GM18499 (cell line): ENCODE data around the gene ARHGAP26.
A peak's percentile ranks its signal among the peaks of the same experiment; 100 is the strongest.
"Not testable (repeated sequence)": the region's sequence is repeated elsewhere in the genome, so short reads cannot be mapped to it uniquely, and the experiment has no call there.

Experiments used
- ATAC-seq: cut with Tn5 transposase; IDR thresholded peaks from one replicate; pipeline ENCODE4 v1.9.1; 2021; ENCODE audit warnings: moderate number of reproducible peaks; ENCODE audit not compliant: insufficient read depth, unreplicated experiment

ARHGAP26 gene

DNA sequence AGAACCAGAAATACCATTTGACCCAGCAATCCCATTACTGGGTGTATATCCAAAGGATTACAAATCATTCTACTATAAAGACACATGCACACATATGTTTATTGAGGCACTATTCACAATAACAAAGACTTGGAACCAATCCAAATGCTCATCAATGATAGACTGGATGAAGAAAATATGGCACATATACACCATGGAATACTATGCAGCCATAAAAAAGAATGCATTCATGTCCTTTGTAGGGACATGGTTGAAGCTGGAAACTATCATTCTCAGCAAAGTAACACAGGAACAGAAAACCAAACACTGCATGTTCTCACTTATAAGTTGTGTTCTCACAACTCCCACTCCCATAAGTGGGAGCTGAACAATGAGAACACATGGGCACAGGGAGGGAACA, 225.4 kb downstream of the ARHGAP26 start:
- ATAC-seq, result not testable (repeated sequence)

DNA sequence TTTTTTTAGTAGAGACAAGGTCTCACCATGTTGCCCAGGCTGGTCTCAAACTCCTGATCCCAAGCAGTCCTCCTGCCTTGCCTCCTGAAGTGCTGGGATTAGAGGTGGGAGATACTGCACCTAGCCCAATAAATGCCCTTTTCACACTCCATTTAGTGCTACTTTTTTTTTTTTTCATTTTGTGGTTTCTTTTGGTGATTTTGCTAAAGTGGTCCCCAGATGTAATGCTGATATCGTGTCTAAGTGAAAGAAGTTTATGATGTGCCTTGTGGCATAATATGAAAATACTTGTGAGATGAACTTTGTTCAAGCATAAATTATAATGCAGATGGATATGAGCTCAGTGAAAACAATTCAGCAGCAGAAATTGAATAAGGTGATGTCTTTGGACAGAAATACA, 227.4 kb downstream of the ARHGAP26 start:
- ATAC-seq, result no peak

DNA sequence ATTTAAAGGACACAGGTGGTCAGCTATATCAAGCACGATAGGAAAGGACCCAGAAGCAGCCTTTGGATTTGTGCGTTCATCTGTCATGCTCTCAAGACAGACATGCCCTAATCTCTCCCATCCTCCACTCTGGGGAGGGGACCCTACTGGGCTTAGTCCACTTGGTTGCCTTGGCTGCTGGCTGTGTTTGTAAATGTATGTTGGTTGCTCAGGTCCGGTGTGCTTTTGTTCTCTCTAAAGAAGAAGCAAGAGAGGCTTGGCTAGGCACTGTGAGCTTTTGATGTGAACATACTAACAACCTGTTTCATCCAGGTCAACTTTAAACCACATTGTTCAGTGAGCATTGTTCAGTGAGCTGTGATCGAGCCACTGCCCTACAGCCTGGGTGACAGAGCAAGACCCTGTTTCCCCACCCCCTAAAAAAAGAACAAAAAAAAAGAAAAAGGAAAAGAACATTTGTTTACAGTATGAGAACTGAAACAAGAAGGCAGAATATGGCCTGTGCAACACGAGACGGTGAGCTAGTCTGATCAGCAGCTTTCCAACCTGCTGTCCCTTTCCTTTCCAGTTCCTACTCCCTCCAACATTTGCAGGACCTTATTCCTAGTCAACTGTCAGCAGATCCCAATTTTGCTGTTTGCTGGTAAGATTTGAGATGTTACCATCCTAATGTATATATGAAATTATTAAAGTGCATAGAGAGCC, 228.3 kb downstream of the ARHGAP26 start:
- ATAC-seq, result no peak

DNA sequence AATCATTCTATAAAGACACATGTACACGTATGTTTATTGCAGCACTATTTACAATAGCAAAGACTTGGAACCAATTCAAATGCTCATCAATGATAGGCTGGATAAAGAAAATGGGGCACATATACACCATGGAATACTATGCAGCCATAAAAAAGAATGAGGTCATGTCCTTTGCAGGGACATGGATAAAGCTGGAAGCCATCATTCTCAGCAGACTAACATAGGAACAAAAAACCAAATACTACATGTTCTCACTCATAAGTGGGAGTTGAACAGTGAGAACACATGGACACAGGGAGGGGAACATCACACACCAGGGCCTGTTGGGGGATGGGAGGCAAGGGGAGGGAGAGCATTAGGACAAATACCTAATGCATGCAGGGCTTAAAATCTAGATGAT, 230.4 kb downstream of the ARHGAP26 start:
- ATAC-seq, result not testable (repeated sequence)

DNA sequence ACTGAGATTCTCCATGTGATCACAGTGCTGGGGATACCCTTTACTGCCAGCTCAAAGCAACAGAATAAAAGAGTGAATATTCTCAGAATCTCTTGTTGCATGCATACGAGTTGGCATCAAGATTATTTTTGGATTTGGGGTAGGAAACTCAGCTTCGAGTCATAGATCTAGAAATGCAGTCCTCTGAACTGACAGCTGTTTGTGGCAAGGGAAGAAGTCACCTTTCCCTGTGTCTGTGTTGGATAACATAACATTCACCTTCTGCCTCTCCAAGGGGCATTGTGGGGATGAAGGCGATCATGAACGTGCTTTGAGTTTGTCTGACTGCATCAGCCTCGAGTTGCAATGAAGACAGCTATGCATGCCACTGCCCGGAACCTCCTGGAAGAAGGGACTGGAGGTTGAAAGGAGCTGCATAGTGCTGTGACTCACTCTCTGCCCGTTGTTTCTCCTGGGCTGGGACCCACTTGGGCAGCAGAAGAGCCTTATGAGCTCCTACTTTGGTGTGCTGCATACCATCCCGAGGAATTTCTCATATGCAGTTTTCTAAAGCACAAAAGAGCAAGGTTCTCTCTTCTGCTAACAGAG, 231.7 kb downstream of the ARHGAP26 start:
- ATAC-seq, result no peak

DNA sequence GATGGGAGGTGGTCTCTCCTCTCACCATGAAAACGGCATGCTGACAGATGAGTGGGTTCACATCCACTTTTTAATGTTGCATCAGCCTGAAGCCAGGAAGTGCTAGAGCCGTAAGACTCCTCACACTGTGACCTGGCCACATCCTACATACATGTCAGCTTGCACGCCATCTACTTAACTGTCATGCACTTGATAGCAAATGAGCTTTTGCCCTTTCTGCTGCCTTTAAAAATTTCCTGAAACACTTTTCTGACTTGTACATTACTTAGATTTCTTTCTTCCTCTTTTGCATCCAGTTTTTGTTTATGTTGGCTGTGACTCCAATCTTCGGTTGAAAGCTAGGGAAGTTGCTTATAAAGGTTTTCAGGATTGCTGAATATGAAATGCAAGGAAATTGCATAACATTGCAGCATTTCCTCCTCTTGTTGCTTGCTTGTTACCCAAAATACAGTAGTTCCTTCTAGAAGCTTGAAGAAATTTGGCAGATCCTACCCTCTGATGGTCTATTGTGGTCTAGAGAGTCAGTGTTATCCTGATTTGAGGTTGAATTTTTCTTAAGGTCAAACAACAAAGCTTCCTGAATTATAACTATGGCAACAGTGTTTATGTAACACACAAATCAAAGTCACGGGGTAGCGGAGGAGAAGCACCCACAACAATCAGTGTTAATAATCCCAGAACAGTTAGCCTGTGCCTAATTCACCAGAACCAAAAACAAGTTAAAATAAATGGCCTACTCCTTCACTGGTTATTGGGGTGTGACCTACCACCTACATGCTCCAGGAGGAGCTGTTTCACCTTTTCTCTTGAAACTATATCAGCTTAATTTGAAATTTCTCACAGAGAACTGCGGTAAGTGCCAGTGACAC, 232.5 kb downstream of the ARHGAP26 start:
- ATAC-seq, result peak; percentile 52

DNA sequence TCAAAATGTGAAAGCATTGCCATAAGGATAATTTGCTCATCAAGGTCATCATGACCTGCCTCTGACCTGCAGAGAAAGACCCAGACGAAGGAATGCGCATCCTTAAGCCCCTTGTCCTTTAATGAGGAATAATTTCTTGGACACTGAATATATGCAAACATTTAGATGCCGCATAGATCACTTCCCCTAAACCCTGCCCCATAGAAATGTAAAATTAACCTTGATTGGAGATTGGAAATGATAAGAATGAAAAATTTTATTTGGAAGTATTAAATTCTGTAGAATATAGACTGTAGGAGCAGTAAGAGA, 233.1 kb downstream of the ARHGAP26 start:
- ATAC-seq, result no peak

DNA sequence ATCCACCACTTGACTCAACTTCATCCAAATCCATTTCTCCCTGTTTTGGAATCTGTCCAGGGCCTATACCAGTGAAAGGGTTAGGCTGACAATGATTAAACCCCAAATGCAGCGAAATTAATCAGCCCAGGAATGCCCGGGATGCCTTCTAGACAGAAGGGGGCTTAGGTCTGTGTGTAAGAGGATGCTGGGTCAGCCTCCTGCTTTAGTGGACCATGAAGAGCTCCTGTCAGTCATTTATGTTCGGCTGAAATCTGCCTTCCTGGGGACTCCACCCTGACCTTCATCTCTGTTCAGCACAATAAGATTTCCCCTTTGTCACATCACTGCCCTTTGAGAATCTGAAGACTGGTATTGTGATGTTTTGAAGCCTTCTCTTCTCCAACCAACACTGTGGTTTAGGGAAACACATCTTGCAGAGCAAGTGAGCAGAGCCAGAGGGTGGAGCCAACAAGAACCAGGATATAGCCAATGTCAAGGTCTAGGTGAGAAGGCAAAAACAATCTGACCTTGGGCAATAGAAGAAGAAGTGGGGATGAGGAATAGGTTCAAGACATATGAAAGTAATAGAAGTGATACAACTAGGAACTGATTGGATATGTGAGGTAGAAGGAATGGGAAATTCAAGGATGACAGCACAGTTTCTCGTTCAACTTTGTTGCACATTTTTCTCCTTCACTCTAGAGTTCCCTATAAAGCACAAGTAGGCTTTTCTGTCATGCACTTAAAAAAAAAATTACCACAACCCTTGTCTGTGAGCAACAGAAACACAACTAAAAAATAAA, 234.4 kb downstream of the ARHGAP26 start:
- no peak for ATAC-seq

DNA sequence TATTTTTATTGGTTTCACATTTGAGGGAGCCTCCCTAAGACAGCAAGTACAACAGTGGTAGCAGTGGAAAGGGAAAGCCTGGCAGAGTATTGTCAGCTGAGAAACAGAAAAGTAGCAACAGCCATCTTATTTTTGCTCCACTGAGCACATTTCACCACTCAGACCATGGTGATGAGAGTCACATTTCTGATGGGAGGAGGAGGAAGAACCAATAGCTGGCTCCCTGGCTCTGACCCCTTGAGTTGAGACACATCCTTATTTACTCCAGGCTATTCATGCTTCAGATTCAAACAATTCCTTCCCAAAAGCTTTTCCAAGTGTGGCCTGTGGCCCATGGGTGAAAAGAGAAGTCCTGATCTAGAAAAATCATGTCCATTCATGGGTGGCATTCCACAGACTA, 236.3 kb downstream of the ARHGAP26 start:
- no peak for ATAC-seq

DNA sequence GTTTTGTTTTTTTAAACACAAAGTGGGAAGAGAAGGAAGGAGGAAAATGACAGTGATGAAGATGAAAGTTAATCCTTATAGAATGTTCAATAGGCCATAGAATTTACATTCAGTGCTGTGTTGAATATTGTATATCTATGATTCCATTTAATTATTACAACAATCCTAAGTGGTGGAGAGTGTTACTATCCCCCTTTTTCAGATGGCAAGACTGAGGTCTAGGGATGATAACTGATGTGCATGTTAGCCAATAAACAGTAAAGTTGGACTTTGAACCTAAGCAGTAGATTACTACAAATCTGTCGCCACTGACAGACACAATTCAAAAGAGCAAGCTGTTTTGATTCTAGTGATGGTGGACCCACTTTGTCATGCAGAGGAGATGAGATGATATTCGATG, 237.9 kb downstream of the ARHGAP26 start:
- no peak for ATAC-seq

DNA sequence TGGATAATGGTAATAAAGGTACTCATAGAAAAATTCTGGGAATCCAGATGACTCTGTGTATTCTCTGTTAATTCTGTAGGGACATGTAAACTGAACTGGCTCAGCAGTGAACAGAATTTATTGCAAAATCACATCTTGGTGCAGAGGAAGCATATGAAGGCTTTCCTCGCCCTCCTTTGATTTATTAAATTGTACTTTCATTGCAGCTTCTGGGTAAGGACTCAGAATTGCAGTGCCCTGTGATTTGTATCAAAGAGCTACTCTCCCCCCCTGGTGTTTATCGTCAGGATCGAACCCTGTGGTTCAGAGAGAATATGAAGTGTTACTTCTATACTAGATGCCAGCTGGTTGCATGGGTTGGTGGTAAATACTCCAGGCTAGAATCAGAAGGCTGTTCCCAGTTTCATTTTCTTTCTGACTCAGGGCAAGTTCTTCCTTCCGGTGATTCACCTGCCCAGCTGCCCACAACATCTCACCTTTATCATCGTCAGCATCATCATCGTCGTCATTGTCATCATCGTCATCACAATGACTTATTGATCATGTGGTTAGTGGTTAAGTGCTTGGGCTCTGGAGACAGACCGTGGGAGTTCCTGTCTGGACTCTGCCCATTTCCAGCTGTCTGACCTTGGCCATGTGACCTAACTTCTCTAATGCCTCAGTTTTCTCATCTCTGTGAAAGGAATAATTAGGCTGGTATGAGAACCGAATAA, 238.8 kb downstream of the ARHGAP26 start:
- ATAC-seq, result peak; percentile 72

DNA sequence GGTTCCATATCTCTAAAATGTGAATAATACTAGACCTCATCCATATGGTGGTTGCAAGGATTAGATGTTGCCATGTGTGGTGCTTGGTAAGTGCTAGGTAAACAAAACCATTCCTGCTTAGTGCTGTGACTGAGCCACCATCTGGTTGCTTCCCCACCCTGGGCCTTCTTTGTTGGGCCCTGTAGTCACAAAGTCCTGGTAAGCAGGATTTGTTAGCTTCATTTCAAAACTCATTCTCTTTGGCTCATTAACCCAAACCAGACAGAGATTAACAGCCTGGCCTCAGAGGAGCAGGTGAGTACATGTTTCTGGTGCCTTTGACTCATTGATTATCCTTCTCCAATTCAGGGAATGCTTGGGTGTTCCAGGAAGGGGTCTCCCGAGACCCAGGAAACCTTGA, 240.2 kb downstream of the ARHGAP26 start:
- no peak for ATAC-seq

DNA sequence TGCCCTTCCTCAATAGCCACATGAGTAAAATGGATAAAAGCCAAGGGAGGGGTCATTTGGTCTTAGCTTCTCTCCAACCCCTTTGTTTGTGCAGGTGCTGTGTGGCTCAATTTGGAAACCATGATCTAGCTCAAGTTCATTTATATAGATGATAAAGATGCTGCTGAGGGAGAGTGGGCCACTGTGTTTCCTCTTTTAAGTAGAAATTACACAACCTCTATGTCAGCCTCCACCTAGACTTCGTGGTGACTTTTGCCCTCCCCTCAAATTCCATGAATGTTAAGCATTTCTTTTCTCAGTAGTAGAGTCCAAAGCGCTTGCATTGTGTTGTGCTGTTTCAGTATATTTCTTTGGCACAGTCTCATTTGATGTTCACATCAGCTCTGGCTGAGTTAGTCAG, 241.4 kb downstream of the ARHGAP26 start:
- no peak for ATAC-seq

DNA sequence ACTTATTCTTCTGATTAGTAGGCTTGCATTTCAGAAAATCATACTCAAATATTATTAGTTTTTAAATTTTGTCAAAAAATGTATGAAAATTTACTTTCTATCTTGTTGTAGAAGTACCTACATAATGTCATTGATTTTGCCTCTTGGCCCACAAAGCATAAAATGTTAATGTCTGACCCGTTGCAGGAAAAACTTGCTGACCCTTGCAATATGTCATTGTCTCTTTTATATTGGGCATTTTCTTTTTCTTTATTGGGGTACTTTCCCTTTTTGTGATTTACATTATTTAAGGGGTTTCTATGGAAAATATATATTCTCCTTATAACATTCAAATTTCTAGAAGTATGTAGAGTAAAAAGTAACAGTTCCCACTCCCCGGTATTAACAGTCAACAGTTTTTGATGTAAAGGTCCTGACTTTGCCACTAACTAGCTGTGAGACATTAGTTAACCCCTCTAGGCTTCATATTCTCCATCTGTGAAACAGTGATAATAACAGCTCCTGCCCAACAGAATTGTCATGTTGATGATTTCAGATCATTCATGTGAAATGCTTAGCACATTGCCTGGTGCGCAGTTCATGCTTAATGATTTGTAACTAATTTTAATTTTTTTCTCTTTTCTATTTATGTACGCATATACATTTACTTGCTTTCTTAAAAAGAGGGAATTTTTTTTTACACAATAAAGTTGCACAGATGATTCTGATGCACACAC, 243.2 kb downstream of the ARHGAP26 start:
- ATAC-seq, result no peak

DNA sequence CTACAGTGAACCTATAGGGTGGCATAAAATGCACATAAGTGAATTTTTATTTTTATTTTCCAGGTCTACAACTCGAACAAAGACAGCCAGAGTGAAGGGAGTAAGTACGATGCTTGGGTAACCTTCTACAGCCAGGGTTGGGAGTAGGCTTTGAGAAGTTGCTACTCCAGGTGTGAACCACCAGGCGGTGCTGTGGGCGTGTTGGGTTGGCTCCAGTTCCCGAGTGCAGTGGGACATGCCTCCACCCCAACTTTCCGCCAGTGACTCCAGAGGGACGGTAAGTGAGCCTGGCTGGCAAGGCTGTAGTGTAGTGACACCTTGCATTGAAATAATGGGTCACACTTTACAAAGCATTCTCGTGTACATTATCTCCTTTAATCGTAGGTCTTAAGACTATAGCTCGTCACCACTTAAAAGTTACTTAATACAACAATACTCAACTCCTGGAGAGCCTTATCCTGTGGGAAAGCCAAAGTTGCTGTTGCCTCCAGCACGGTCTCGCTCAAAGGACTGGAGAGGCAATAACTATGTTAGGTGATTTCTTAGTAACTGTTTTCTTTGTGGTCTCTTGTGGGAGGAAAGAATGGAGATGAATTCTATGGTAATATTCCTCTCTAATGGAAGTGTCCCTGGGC, 244.0 kb downstream of the ARHGAP26 start:
- no peak for ATAC-seq

DNA sequence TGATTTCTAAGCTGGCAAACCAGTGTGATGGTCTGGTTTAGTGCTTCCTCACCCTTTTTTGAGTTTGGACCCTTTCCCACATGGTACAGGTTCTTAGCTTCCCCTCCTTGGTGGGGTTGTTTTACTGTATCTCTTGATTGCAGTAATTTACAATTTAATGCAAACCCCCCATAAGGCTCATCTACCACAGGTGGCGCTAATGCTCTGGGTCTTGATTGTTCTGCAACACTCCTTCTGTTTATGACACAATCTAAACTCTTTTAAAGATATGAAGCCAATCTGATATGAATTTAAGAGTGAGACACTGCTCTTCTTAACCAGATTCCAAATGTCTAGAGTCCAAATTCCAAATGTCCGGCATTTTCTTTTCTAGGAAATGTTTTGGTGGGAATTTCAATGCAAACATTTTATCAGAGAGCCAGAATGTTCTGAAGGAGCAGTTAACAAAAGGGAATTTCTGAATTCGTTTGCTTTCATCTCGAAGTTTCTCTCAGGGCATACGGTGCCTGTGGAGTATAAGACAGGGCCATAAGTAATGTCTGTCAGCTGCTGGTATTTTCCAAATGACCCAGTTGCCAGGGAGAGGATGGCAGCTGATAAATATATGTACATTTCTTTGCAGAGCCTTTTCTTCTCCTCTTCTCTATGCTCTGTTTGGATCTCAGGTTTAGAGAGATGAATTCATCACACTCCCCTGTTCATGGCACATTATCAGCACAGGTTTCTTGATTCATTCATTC, 246.8 kb downstream of the ARHGAP26 start:
- no peak for ATAC-seq

DNA sequence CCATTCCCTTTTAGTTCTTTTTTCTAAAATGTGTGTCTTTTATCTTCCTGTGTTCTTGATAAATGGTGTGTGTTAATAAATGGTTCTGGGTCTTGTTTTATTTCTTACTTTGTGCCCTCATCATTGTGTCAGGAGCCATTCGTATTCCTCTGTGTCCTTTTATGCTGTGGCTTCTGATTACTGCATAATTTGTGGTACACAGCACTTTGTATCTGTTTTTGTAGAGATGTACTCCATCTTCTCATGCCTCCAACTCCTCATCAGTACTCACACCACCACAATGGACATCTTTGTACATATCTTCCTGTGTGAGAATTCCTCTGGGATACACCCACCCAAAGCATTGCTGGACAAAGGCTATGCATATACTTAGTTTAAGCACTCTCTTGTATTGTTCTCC, 247.4 kb downstream of the ARHGAP26 start:
- ATAC-seq, result no peak

DNA sequence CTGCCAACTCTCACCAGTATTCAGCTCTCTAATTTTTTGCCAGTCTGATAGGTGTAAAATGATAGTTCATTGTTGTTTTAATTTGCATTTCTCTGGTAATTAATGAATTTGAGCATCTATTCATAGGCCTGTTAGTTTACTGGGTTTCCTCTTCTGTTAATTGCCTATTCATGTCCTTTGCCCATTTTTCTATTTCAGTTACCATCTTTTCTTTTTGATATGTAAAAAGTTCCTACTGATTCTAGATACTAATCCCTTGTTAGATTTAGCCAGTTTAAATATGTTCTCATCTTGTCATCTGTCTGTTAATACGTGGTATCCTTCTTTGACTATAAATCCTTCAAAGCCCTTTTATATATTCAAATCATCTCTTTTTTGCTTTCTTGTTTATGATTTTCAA, 247.8 kb downstream of the ARHGAP26 start:
- no peak for ATAC-seq
